A549 (cell line): ENCODE measurements around the gene SEPTIN7. TPM values are rescaled to one million over a fixed set of nuclear protein-coding genes. Genes with fewer than 3 reads are reported as not detected.

ENCODE experiments used
- ATAC-seq, 2 experiments: fragments of 200-7000 bp in 1 of 2; fragments of >200 bp in 1 of 2; cut with Nextera tagmentation in 1 of 2; cut with Tn5 transposase in 1 of 2; 3 replicates each; pipeline versions ENCODE4 v1.8.0 to v1.9.1; 2018 to 2020; ENCODE audit warnings: mild to moderate bottlenecking in 1 of 2, moderate library complexity in 1 of 2
- CTCF ChIA-PET: fragments of 300-600 bp; sonication (Branson Sonifier 250); formaldehyde crosslinking; extraction: SDS; loops from one replicate; lab custom pipeline; 2021; ENCODE audit warnings: antibody characterized with exemption, inconsistent platforms; lab: Yijun Ruan, JAX
- POLR2A ChIA-PET: fragments of 350-600 bp; formaldehyde crosslinking; extraction: SDS; loops from one replicate; lab custom pipeline; 2021; ENCODE audit warnings: antibody characterized with exemption, inconsistent platforms; lab: Yijun Ruan, JAX
- DNase-seq, 2 experiments: peaks; one replicate each; pipeline versions ENCODE4 v3.0.0 to v3.0.0-alpha.2; 2011 to 2016; ENCODE audit warnings: low read depth in 1 of 2, low spot score in 1 of 2
- FAIRE-seq: peaks from 2 replicates; lab custom pipeline; 2011; peaks lifted over from hg19 to GRCh38; lab: Jason Lieb, UNC
- H3K27ac ChIP-seq, 2 experiments: fragments of >200 bp; sonication (Bioruptor Twin); formaldehyde crosslinking; 3 replicates each; pipeline ENCODE4 v1.5.1; 2016 to 2017
- H3K4me1 ChIP-seq: fragments of >200 bp; sonication (Bioruptor Twin); formaldehyde crosslinking; 3 replicates; pipeline ENCODE4 v1.6.1; 2016
- H3K4me2 ChIP-seq: fragments of >200 bp; sonication (Bioruptor Twin); formaldehyde crosslinking; 3 replicates; pipeline ENCODE4 v1.6.1; 2016
- H3K4me3 ChIP-seq: fragments of >200 bp; sonication (Bioruptor Twin); formaldehyde crosslinking; 3 replicates; pipeline ENCODE4 v1.5.1; 2016
- H3K9me3 ChIP-seq: fragments of >200 bp; sonication (Bioruptor Twin); formaldehyde crosslinking; 3 replicates; pipeline ENCODE4 v1.6.1; 2016
- CEBPB ChIP-seq, 2 experiments: fragments of >200 bp in 1 of 2; sonication (Bioruptor Twin) in 1 of 2; formaldehyde crosslinking in 1 of 2; IDR thresholded peaks; 2 replicates each; pipeline ENCODE4 v1.6.1; 2012 to 2016
- CHD2 ChIP-seq: fragments of 150-350 bp; IDR thresholded peaks from 2 replicates; pipeline ENCODE4 v1.6.1; 2014; ENCODE audit warnings: low read length; ENCODE audit not compliant: partially characterized antibody
- CHD4 ChIP-seq: fragments of 200-600 bp; sonication (generic); IDR thresholded peaks from 2 replicates; pipeline ENCODE4 v1.6.1; 2016; ENCODE audit warnings: antibody characterized with exemption, mild to moderate bottlenecking, borderline replicate concordance
- ESRRA ChIP-seq: fragments of 150-350 bp; IDR thresholded peaks from 2 replicates; pipeline ENCODE4 v1.6.1; 2014; ENCODE audit warnings: mild to moderate bottlenecking, low read length, borderline replicate concordance
- FOSL2 ChIP-seq, 2 experiments: fragments of 450-650 bp in 1 of 2; fragments of >200 bp in 1 of 2; sonication (Bioruptor Twin) in 1 of 2; formaldehyde crosslinking; IDR thresholded peaks; 2 replicates each; pipeline versions ENCODE4 v1.5.0 to v1.6.1; 2016 to 2020; ENCODE audit warnings: mild to moderate bottlenecking in 1 of 2, moderate library complexity in 1 of 2
- GATA3 ChIP-seq: IDR thresholded peaks from 2 replicates; pipeline ENCODE4 v1.6.1; 2012; ENCODE audit warnings: borderline replicate concordance
- HDAC2 ChIP-seq: fragments of 200-600 bp; sonication (generic); IDR thresholded peaks from 2 replicates; pipeline ENCODE4 v1.6.1; 2016
- HOXA7 ChIP-seq: fragments of 250-450 bp; sonication (Bioruptor Pico); IDR thresholded peaks from 2 replicates; pipeline ENCODE4 v1.5.0; 2020; ENCODE audit warnings: mild to moderate bottlenecking, moderate library complexity
- HOXB13 ChIP-seq: fragments of 250-450 bp; sonication (Bioruptor Pico); IDR thresholded peaks from 2 replicates; pipeline ENCODE4 v1.5.0; 2020; ENCODE audit warnings: low read depth, mild to moderate bottlenecking, moderate library complexity
- HOXB5 ChIP-seq: fragments of 250-450 bp; sonication (Bioruptor Pico); IDR thresholded peaks from 2 replicates; pipeline ENCODE4 v1.5.0; 2020; ENCODE audit warnings: mild to moderate bottlenecking, moderate library complexity
- JUN ChIP-seq, 2 experiments: fragments of >200 bp; sonication (Bioruptor Twin); formaldehyde crosslinking; IDR thresholded peaks; 2 replicates in 1 of 2; 3 replicates in 1 of 2; pipeline ENCODE4 v1.6.1; 2016 to 2017
- MAFK ChIP-seq: fragments of 450-650 bp; IDR thresholded peaks from 2 replicates; pipeline ENCODE4 v1.6.1; 2014; ENCODE audit not compliant: partially characterized antibody
- MAZ ChIP-seq: fragments of 150-350 bp; IDR thresholded peaks from 2 replicates; pipeline ENCODE4 v1.6.1; 2014; ENCODE audit warnings: antibody characterized with exemption, low read depth, low read length, borderline replicate concordance
- NPAS2 ChIP-seq: fragments of 250-450 bp; sonication (Bioruptor Pico); IDR thresholded peaks from 2 replicates; pipeline ENCODE4 v1.8.0; 2022; ENCODE audit warnings: mild to moderate bottlenecking, moderate library complexity, borderline replicate concordance
- NR3C1 ChIP-seq: fragments of >200 bp; sonication (Bioruptor Twin); formaldehyde crosslinking; IDR thresholded peaks from 3 replicates; pipeline ENCODE4 v1.6.1; 2017
- POLR2A ChIP-seq: IDR thresholded peaks from 2 replicates; pipeline ENCODE4 v1.6.1; 2012; ENCODE audit warnings: mild to moderate bottlenecking, low read length
- POLR2AphosphoS2 ChIP-seq: conservative IDR thresholded peaks from 2 replicates; pipeline ENCODE4 v1.6.1; 2012; ENCODE audit warnings: low read length, improper control_type of control experiment, inconsistent platforms
- SMC3 ChIP-seq: fragments of >200 bp; sonication (Bioruptor Twin); formaldehyde crosslinking; IDR thresholded peaks from 3 replicates; pipeline ENCODE4 v1.6.1; 2018; ENCODE audit warnings: inconsistent platforms
- TP53 ChIP-seq: fragments of 250-450 bp; sonication (Bioruptor Pico); IDR thresholded peaks from 2 replicates; pipeline ENCODE4 v1.5.0; 2021; ENCODE audit warnings: mild to moderate bottlenecking, moderate library complexity
- ZC3H11A ChIP-seq: fragments of 450-650 bp; IDR thresholded peaks from 2 replicates; pipeline ENCODE4 v1.6.1; 2014; ENCODE audit warnings: antibody characterized with exemption, mild to moderate bottlenecking
- ZFP36 ChIP-seq: fragments of 450-650 bp; IDR thresholded peaks from 2 replicates; pipeline ENCODE4 v1.6.1; 2014; ENCODE audit warnings: borderline replicate concordance; ENCODE audit not compliant: partially characterized antibody
- WGBS: methylation state at CpG from one replicate; pipeline ENCODE4 v1.1.6; 2017; ENCODE audit errors: missing lambda C conversion rate; 5-methylcytosine and 5-hydroxymethylcytosine counted together
- polyA plus RNA-seq, 4 experiments: library from polyadenylated mRNA; depleted of rRNA in 3 of 4; stranded (reverse); fragments of >200 nt; fragmentation: RNase III in 1 of 4; extraction: RNeasy Plus Mini Kit Qiagen cat#74134 plus additional on column Dnase treatment in 1 of 4; gene quantifications; 2 replicates in 3 of 4; 3 replicates in 1 of 4; pipeline ENCODE4 v1.2.3, GENCODE V29; 2011 to 2017
- TF ChIP-seq, protein P1 (sequence below): IDR thresholded peaks from 2 replicates; pipeline ENCODE4 v1.6.1; 2012
- TF ChIP-seq, protein P2 (sequence below): fragments of 150-350 bp; IDR thresholded peaks from 2 replicates; pipeline ENCODE4 v1.6.1; 2014; ENCODE audit warnings: low read depth, mild to moderate bottlenecking, low read length

SEPTIN7 gene
- polyA plus RNA-seq, 2 of the 4 experiments (the other 2 are of a cell fraction) = 282 to 385 TPM

DNA sequence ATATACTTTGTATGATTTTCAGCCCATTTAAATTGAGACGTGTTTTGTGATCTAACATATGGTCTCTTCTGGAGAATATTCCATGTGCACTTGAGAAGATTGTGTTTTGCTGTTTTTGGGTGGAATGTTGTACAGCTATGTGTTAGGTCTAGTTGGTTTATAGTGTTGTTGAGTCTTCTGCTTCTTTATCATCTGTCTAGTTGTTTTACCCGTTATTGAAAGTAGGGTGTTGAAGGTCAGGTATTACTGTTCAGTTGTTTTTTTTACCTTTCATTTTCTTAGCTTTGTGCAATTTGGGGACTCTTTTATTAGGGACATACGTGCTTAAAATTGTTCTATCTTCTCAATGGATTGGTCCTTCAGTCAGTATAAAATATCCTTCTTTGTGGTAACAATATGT is 18.5 kb downstream of the SEPTIN7 start:
- POLR2A ChIA-PET = interaction anchor here (0.6 to 1.6 kb wide), 2 partner anchors 9 to 19 kb away, joined by 3 to 4 read pairs; partner anchors contain the start of gene SEPTIN7

DNA sequence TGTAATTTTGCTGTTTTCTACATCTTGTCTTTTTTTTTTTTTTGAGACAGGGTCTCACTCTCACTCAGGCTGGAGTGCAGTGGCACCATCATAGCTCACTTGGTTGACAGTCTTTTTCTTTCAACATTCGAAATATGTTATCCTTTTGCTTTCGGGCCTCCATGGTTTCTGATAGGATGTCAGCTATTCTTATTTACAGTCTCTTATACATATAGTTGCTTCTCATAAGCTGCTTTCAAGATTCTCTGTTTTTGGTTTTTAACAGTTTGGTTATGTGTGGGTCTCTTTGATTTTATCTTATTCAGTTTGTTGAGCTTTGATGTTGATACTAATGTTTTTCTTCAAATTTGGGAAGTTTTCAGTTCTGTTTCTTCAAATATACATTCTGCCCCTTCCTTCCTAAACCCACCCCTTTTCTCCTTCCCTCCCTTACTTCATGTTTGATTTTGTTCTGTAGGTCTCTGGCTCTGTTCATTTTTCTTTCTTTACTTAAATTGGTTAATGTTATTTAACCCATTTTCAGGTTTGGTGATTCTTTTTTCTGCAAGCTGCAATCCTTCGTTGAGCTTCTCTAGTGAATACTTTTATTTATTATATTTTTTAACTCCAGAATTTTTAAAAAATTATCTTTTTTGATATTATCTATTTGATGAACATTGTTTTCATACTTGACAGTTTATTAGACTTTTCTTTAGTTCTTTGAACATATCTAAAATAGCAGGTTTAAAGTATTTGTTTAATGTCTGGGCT is 19.3 kb downstream of the SEPTIN7 start:
- POLR2A ChIA-PET = interaction anchor here (0.6 to 1.6 kb wide), 2 partner anchors 10 to 20 kb away, joined by 3 to 4 read pairs; partner anchors contain the start of gene SEPTIN7
- no peak for ATAC-seq
- Histone ChIP-seq H3K9me3 (peaks cover 12% of the 10 kb centered on the region; the same call in 1 of the 3 replicates), H3K4me3 (no peak overlapping the region), H3K27ac (no peak overlapping the region), H3K4me2 (no peak overlapping the region), H3K4me1 (no peaks in the 10 kb centered on the region)
- DNase-seq = no peak
- TF ChIP-seq, protein P1, sequence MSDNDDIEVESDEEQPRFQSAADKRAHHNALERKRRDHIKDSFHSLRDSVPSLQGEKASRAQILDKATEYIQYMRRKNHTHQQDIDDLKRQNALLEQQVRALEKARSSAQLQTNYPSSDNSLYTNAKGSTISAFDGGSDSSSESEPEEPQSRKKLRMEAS = no peak
- TF ChIP-seq MAZ (no peak), CHD2 (no peak), NR3C1 (no peak), HOXA7 (CRISPR knock-in tag) (no peak), SMC3 (no peak), POLR2A (no peak), CEBPB (IDR thresholded peaks at IDR 0.05) (no peak), TP53 (CRISPR knock-in tag) (no peak), JUN (IDR thresholded peaks at IDR 0.05) (no peak), FOSL2 (IDR thresholded peaks at IDR 0.05) (no peak), FOSL2 (CRISPR knock-in tag; IDR thresholded peaks at IDR 0.05) (no peak), HOXB5 (CRISPR knock-in tag) (no peak), CHD4 (no peak), ZFP36 (no peak), ZC3H11A (no peak), NPAS2 (CRISPR knock-in tag) (no peak), HOXB13 (no peak), POLR2AphosphoS2 (no peak), ESRRA (no peak)
- TF ChIP-seq, protein P2, sequence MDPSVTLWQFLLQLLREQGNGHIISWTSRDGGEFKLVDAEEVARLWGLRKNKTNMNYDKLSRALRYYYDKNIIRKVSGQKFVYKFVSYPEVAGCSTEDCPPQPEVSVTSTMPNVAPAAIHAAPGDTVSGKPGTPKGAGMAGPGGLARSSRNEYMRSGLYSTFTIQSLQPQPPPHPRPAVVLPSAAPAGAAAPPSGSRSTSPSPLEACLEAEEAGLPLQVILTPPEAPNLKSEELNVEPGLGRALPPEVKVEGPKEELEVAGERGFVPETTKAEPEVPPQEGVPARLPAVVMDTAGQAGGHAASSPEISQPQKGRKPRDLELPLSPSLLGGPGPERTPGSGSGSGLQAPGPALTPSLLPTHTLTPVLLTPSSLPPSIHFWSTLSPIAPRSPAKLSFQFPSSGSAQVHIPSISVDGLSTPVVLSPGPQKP = no peak
- no peak for FAIRE-seq
- WGBS = 75% methylated on average over 3 of the region's 3 CpGs
- CTCF ChIA-PET = no interaction called here

More for the DNA sequence above, 18.5 kb downstream of the SEPTIN7 start:
- TF ChIP-seq HDAC2 = no peak
- FAIRE-seq (no peak), DNase-seq (no peak), ATAC-seq (no peak)
- 68% methylated on average over 3 of the region's 3 CpGs for WGBS
- no peaks in the 10 kb centered on the region for H3K4me1 ChIP-seq
- CTCF ChIA-PET = no interaction called here
- no peak overlapping the region for H3K4me3 ChIP-seq
- H3K4me2 ChIP-seq = no peak overlapping the region
- H3K27ac ChIP-seq = no peak overlapping the region
- H3K9me3 ChIP-seq = peaks cover 15% of the 10 kb centered on the region; the same call in 1 of the 3 replicates

DNA sequence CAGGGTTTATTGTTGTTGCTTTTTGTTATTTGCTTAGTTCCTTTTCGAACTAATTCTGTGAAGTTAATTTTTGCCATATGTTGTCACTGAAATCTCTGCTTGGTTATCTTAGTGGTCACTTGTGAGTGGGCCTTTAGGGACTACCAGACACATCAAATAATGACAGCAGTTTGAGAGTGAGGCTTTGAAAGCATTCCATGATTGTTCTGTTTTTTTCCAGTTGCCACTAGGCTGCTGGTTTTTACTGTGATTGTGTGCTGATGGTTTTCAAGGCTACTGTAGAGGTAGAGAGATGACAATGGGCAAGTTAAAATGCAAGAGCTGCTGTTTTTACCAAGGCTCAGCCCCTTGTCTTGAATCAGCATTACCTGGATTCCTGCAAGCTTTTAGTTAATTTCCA is 20.0 kb downstream of the SEPTIN7 start:
- FAIRE-seq = no peak

More for the DNA sequence above, 20.0 kb downstream of the SEPTIN7 start:
- peaks cover 4% of the 10 kb centered on the region; the same call in 1 of the 3 replicates for H3K4me1 ChIP-seq
- peaks cover 12% of the 10 kb centered on the region; the same call in 1 of the 3 replicates for H3K9me3 ChIP-seq
- ATAC-seq = no peak
- H3K4me3 ChIP-seq = no peak overlapping the region
- H3K27ac ChIP-seq = no peak overlapping the region
- TF ChIP-seq GATA3 (no peak), CEBPB (IDR thresholded peaks at IDR 0.05) (no peak), NR3C1 (no peak), MAFK (no peak), HOXB5 (CRISPR knock-in tag) (no peak)
- 94% methylated on average over 1 of the region's 1 CpG for WGBS
- ChIA-PET POLR2A (no interaction called here), CTCF (no interaction called here)
- no peak overlapping the region for H3K4me2 ChIP-seq
- no peak for DNase-seq
